Mesothelial cell of epicardium (in vitro differentiated cells): ENCODE data around the gene IFT122. TPM values are rescaled to one million over a fixed set of nuclear protein-coding genes. Genes with fewer than 3 reads are reported as not detected.

Experiments used
- DNase-seq, 2 experiments: peaks; one replicate each; pipeline ENCODE4 v3.0.0; 2021; ENCODE audit warnings: low spot score in 2 of 2; ENCODE audit not compliant: unreplicated experiment in 2 of 2
- H3K27ac Mint-ChIP-seq: 2 replicates; pipeline ENCODE4 v1.8.0; 2021; ENCODE audit warnings: mixed read lengths
- H3K27me3 Mint-ChIP-seq: 2 replicates; pipeline ENCODE4 v1.8.0; 2021; ENCODE audit warnings: low read depth, mixed read lengths
- H3K36me3 Mint-ChIP-seq: 2 replicates; pipeline ENCODE4 v1.8.0; 2021; ENCODE audit warnings: mixed read lengths
- H3K4me1 Mint-ChIP-seq: 2 replicates; pipeline ENCODE4 v1.8.0; 2021; ENCODE audit warnings: mixed read lengths
- H3K4me3 Mint-ChIP-seq: 2 replicates; pipeline ENCODE4 v1.8.0; 2021; ENCODE audit warnings: mild to moderate bottlenecking, moderate library complexity, mixed read lengths
- H3K9me3 Mint-ChIP-seq: 2 replicates; pipeline ENCODE4 v1.8.0; 2021; ENCODE audit warnings: mixed read lengths
- CTCF ChIP-seq: fragments of 200-600 bp; sonication (generic); IDR thresholded peaks from one replicate; pipeline ENCODE4 v1.5.0; 2021; ENCODE audit warnings: antibody characterized with exemption; ENCODE audit not compliant: unreplicated experiment
- total RNA-seq: library from RNA; stranded (reverse); gene quantifications from 3 replicates; pipeline ENCODE4 v1.2.1, GENCODE V29; 2021

Gene IFT122
- total RNA-seq, 1 donor from 2014 or later: 48.0 TPM

GRCh38 chr3:129429080-129429451 is 11.0 kb upstream of the IFT122 start:
- H3K4me1 Mint-ChIP-seq: peaks cover 12% of the 10 kb centered on the region
- peaks cover 14% of the 10 kb centered on the region for H3K27me3 Mint-ChIP-seq
- no peaks in the 10 kb centered on the region for H3K9me3 Mint-ChIP-seq
- H3K4me3 Mint-ChIP-seq: peak overlapping the region; percentile 80
- no peak for DNase-seq
- H3K36me3 Mint-ChIP-seq: peaks cover 10% of the 10 kb centered on the region
- H3K27ac Mint-ChIP-seq: peak overlapping the region; percentile 47
- TF ChIP-seq CTCF: no peak

GRCh38 chr3:129429602-129430001 is 10.4 kb upstream of the IFT122 start:
- peaks cover 10% of the 10 kb centered on the region for H3K36me3 Mint-ChIP-seq
- no peak for DNase-seq
- peaks cover 12% of the 10 kb centered on the region for H3K4me1 Mint-ChIP-seq
- no peaks in the 10 kb centered on the region for H3K9me3 Mint-ChIP-seq
- TF ChIP-seq CTCF: no peak
- H3K4me3 Mint-ChIP-seq: no peak overlapping the region
- H3K27me3 Mint-ChIP-seq: peaks cover 14% of the 10 kb centered on the region
- peak overlapping the region; percentile 16 for H3K27ac Mint-ChIP-seq

- peaks cover 11% of the 10 kb centered on the region for H3K27me3 Mint-ChIP-seq
- DNase-seq: no peak
Observed at GRCh38 chr3:129432036-129432435, 8.0 kb upstream of the IFT122 start.

GRCh38 chr3:129432671-129433070 is 7.4 kb upstream of the IFT122 start:
- Mint-ChIP-seq H3K27me3 (peaks cover 5% of the 10 kb centered on the region), H3K9me3 (no peaks in the 10 kb centered on the region), H3K4me3 (no peak overlapping the region), H3K27ac (no peak overlapping the region), H3K36me3 (peaks cover 19% of the 10 kb centered on the region), H3K4me1 (peaks cover 22% of the 10 kb centered on the region)
- no peak for DNase-seq
- no peak for TF ChIP-seq CTCF

More at GRCh38 chr3:129432036-129432435, 8.0 kb upstream of the IFT122 start:
- Mint-ChIP-seq H3K36me3 (peaks cover 18% of the 10 kb centered on the region), H3K9me3 (no peaks in the 10 kb centered on the region), H3K27ac (no peak overlapping the region), H3K4me3 (no peak overlapping the region), H3K4me1 (peaks cover 23% of the 10 kb centered on the region)
- no peak for TF ChIP-seq CTCF

GRCh38 chr3:129433565-129433964 is 6.5 kb upstream of the IFT122 start:
- Mint-ChIP-seq H3K27ac (no peak overlapping the region), H3K36me3 (peaks cover 19% of the 10 kb centered on the region), H3K27me3 (no peaks in the 10 kb centered on the region), H3K4me1 (peaks cover 26% of the 10 kb centered on the region), H3K4me3 (no peak overlapping the region), H3K9me3 (no peaks in the 10 kb centered on the region)
- DNase-seq: no peak
- TF ChIP-seq CTCF: no peak

GRCh38 chr3:129434140-129434539 is 5.9 kb upstream of the IFT122 start:
- H3K36me3 Mint-ChIP-seq: peaks cover 19% of the 10 kb centered on the region
- H3K27ac Mint-ChIP-seq: no peak overlapping the region
- no peak for DNase-seq
- no peaks in the 10 kb centered on the region for H3K9me3 Mint-ChIP-seq
- no peaks in the 10 kb centered on the region for H3K27me3 Mint-ChIP-seq
- H3K4me1 Mint-ChIP-seq: peaks cover 23% of the 10 kb centered on the region
- H3K4me3 Mint-ChIP-seq: no peak overlapping the region
- no peak for TF ChIP-seq CTCF
